ENCODE data around the gene STIM2. TPM values are rescaled to one million over a fixed set of nuclear protein-coding genes. Genes with fewer than 3 reads are reported as not detected.

Gene STIM2
- total RNA-seq, 1 donor from 2014 or later, result 54.0 TPM

DNA sequence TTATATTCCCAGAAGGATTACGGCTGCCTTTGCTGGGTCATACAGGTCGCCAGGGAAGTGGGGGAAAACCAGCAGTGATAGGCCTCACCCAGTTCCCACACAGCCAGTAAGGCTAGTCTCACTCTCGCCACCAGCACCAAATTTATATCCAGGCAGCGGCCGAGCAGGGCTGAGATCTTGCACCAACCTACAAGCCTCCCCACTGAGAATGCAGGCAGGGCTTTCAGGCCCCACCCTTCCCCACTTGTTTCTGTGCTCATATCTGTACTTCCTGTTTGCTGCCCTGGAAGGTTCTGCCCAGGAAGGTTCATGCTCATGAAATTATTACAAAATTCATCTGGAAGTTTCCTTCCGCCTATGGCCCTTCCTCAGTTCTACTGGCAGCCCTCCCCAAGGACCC, 179.7 kb downstream of the STIM2 start:
- no peak for DNase-seq (ENCODE audit: low spot score)

- no peak for DNase-seq (ENCODE audit: low spot score)
Measured at GRCh38 chr4:27042411-27042810, 181.8 kb downstream of the STIM2 start.

GRCh38 chr4:27043200-27043599, 182.6 kb downstream of the STIM2 start:
- DNase-seq (ENCODE audit: low spot score), result no peak

GRCh38 chr4:27046851-27047250, 186.2 kb downstream of the STIM2 start:
- DNase-seq (ENCODE audit: low spot score), result peak; percentile 49

- DNase-seq (ENCODE audit: low spot score), result no peak
Measured at GRCh38 chr4:27048429-27049238, 188.0 kb downstream of the STIM2 start.

GRCh38 chr4:27049239-27049829, 188.7 kb downstream of the STIM2 start:
- DNase-seq (ENCODE audit: low spot score), result no peak

- no peak for DNase-seq (ENCODE audit: low spot score)
Measured at GRCh38 chr4:27050731-27051130, 190.1 kb downstream of the STIM2 start.

DNA sequence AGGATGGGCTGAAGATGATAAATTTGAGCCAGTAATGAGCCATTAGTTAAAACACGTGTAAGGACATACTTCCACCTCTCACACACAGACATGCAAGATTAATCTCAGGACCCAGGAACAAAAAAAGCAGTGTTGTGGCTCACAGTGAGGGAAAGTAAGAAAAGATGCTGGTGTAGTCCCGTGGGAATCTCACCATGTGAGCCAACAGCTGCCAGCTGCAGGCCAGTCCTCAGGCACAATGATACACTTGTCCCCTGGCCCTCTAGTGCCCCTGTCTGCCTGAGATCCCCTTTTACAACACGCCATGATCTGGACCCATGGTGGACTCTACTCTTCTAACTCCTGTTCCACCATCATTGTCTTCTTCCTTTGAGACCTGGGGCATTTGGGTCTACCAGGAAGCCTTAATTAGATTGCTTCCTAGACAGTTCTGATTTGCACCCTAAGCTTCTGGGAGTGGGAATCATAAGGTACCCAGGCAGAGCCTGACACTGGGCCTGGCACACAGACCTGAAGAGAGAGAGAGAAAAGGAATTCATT, 194.7 kb downstream of the STIM2 start:
- DNase-seq (ENCODE audit: low spot score), result no peak

- no peak for DNase-seq (ENCODE audit: low spot score)
Measured at GRCh38 chr4:27056281-27056680, 195.6 kb downstream of the STIM2 start.

GRCh38 chr4:27057053-27057452, 196.4 kb downstream of the STIM2 start:
- no peak for DNase-seq (ENCODE audit: low spot score)

- DNase-seq (ENCODE audit: low spot score), result no peak
Measured at GRCh38 chr4:27057662-27058061, 197.0 kb downstream of the STIM2 start.

GRCh38 chr4:27058819-27059406, 198.3 kb downstream of the STIM2 start:
- no peak for DNase-seq (ENCODE audit: low spot score)

- no peak for DNase-seq (ENCODE audit: low spot score)
Measured at GRCh38 chr4:27059446-27059845, 198.8 kb downstream of the STIM2 start.

- no peak for DNase-seq (ENCODE audit: low spot score)
Measured at GRCh38 chr4:27062256-27062655, 201.6 kb downstream of the STIM2 start.

DNA sequence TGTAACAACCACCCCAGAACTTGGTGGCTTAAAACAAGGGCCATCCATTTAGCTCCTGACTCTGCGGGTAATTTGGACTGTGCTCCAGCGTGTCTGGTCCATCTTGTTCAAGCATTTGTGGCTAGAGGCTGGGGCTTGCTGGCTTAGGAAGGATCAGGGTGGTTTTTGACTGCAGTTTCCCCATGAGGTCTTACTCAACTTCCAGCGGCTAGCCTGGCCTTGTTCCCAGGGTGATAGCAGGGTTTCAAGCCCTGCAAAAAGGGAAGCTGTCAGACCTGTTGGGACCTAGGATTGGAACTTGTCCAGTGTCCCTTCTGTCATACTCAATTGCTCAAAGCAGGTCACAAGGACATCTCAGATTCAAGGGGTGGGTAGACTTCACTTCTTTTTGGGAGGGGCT, 205.9 kb downstream of the STIM2 start:
- DNase-seq (ENCODE audit: low spot score), result peak; percentile 21

DNA sequence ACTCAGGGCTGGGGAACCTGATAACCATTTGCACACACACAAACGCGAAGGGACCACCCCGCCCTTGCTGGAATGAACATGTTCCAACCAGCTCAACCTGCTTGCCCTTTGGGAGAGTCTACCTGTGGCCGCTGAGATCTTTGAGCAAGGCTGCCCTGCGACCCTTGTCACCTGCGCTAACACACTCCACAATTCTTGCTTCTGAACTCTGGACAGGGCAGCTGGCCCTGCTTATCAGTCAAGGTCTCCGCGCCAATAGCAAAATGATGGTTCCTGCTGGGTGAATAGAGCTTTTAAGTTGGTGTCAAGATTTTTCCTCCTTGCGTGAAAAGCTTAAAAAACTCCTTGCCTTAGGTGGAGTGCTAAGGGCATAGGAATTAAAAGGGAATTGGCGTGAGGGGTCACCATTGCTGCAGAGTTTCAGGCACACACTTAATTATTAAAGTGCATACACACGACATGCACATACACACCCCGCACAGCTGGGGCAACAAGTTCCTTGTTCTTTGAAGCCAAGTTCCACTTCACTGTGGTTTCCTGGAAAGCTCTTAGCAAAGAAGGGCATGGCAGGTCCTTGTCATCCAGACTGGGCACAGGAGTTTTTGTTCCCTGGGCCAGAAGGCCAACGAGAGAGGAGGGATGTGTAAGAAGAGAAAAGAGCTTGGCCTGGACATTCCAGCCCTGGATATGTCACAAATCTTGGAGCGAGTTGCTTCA, 207.7 kb downstream of the STIM2 start:
- peak; percentile 8 for DNase-seq (ENCODE audit: low spot score)
